B cell (primary cell): Measurements from ENCODE around the gene HSFX2. TPM values are rescaled to one million over a fixed set of nuclear protein-coding genes. Genes with fewer than 3 reads are reported as not detected.
"Not testable (repeated sequence)": the region's sequence is repeated elsewhere in the genome, so short reads cannot be mapped to it uniquely, and the experiment has no call there.

Experiments
- ATAC-seq: fragments of 200-7000 bp; cut with Tn5 transposase; one replicate; pipeline ENCODE4 v1.10.0; 2021; ENCODE audit warnings: low read depth, mild to moderate bottlenecking, moderate number of reproducible peaks, moderate library complexity
- CTCF ChIA-PET: fragments of 350-600 bp; sonication (Branson Sonifier 250); formaldehyde crosslinking; loops from one replicate; lab custom pipeline; 2021; ENCODE audit warnings: antibody characterized with exemption, inconsistent platforms; lab: Charles Lee
- POLR2A ChIA-PET: fragments of 350-600 bp; sonication (Branson Sonifier 250); formaldehyde crosslinking; loops from one replicate; lab custom pipeline; 2021; ENCODE audit warnings: antibody characterized with exemption; lab: Charles Lee
- DNase-seq: peaks from one replicate; pipeline ENCODE4 v3.0.0; 2013
- H2AFZ ChIP-seq: 2 replicates; pipeline ENCODE4 v1.6.1; 2012; ENCODE audit warnings: mild to moderate bottlenecking, low read depth, low read length; ENCODE audit not compliant: insufficient read depth, poor library complexity, severe bottlenecking
- H3K27ac ChIP-seq, 2 donors: 1 replicate in 1 of 2; 2 replicates in 1 of 2; pipeline ENCODE4 v1.5.1; 2012 to 2013; ENCODE audit warnings: low read length in 2 of 2, mild to moderate bottlenecking in 2 of 2, moderate library complexity in 1 of 2
- H3K27me3 ChIP-seq, 4 experiments: fragments of 200-600 bp in 1 of 4; sonication (generic) in 1 of 4; replicated peaks in 1 of 4; 1 replicate in 2 of 4; 2 replicates in 2 of 4; pipeline versions ENCODE4 v1.6.1 to v1.7.0; 2013 to 2016; ENCODE audit warnings: low read length in 3 of 4, mild to moderate bottlenecking in 2 of 4, mixed read lengths in 1 of 4, moderate library complexity in 1 of 4; ENCODE audit not compliant: insufficient read depth in 4 of 4, control insufficient read depth in 3 of 4; ENCODE audit errors: control extremely low read depth in 1 of 4
- H3K36me3 ChIP-seq, 2 experiments: replicated peaks in 1 of 2; 1 replicate in 1 of 2; 2 replicates in 1 of 2; pipeline versions ENCODE4 v1.6.1 to v1.7.1; 2013; ENCODE audit warnings: low read length in 1 of 2; ENCODE audit not compliant: insufficient read depth in 2 of 2, control insufficient read depth in 1 of 2; ENCODE audit errors: control extremely low read depth in 1 of 2, extremely low read depth in 1 of 2
- H3K4me1 ChIP-seq, 2 donors: fragments of 200-600 bp in 1 of 2; sonication (generic) in 1 of 2; 1 replicate in 1 of 2; 2 replicates in 1 of 2; pipeline versions ENCODE4 v1.5.1 to v1.6.1; 2013 to 2017; ENCODE audit warnings: low read length in 2 of 2; ENCODE audit not compliant: control insufficient read depth in 2 of 2, insufficient read depth in 2 of 2
- H3K4me2 ChIP-seq: replicated peaks from 2 replicates; pipeline ENCODE3; 2012; ENCODE audit warnings: mild to moderate bottlenecking, low read depth, low read length; ENCODE audit not compliant: poor library complexity, severe bottlenecking
- H3K4me3 ChIP-seq, 5 experiments: fragments of 200-600 bp in 1 of 5; sonication (generic) in 1 of 5; 1 replicate in 3 of 5; 2 replicates in 2 of 5; pipeline versions ENCODE4 v1.5.1 to v1.7.0; 2011 to 2016; ENCODE audit warnings: low read length in 4 of 5, mild to moderate bottlenecking in 4 of 5, low read depth in 2 of 5, control low read depth in 1 of 5, moderate library complexity in 1 of 5; ENCODE audit not compliant: insufficient read depth in 1 of 5; ENCODE audit errors: control extremely low read depth in 1 of 5, extremely low read depth in 1 of 5
- H3K79me2 ChIP-seq: fragments of 200-600 bp; sonication (generic); one replicate; pipeline ENCODE4 v1.6.0; 2016; ENCODE audit warnings: low read length; ENCODE audit not compliant: control insufficient read depth, insufficient read depth
- H3K9ac ChIP-seq: fragments of 200-600 bp; sonication (generic); 2 replicates; pipeline ENCODE4 v1.6.1; 2017; ENCODE audit warnings: mild to moderate bottlenecking, low read length, moderate library complexity
- H3K9me3 ChIP-seq, 3 donors: one replicate each; pipeline versions ENCODE4 v1.6.1 to v1.7.1; 2013; ENCODE audit warnings: low read length in 2 of 3; ENCODE audit not compliant: control insufficient read depth in 2 of 3, insufficient read depth in 1 of 3; ENCODE audit errors: control extremely low read depth in 1 of 3
- H4K20me1 ChIP-seq: 2 replicates; pipeline ENCODE4 v1.6.0; 2012; ENCODE audit warnings: mild to moderate bottlenecking, low read length; ENCODE audit not compliant: insufficient read depth, control insufficient read depth, poor library complexity, severe bottlenecking
- H3K27ac Mint-ChIP-seq: one replicate; pipeline ENCODE4 v1.8.0; 2021; ENCODE audit warnings: mixed read lengths
- H3K27me3 Mint-ChIP-seq: one replicate; pipeline ENCODE4 v1.8.0; 2021; ENCODE audit warnings: mixed read lengths
- H3K4me1 Mint-ChIP-seq: one replicate; pipeline ENCODE4 v1.8.0; 2021; ENCODE audit warnings: mixed read lengths
- H3K4me3 Mint-ChIP-seq: one replicate; pipeline ENCODE4 v1.8.0; 2021; ENCODE audit warnings: mixed read lengths
- H3K9me3 Mint-ChIP-seq: one replicate; pipeline ENCODE4 v1.8.0; 2022; ENCODE audit warnings: mixed read lengths; ENCODE audit not compliant: insufficient read depth
- EZH2 ChIP-seq: IDR thresholded peaks from 2 replicates; pipeline ENCODE4 v1.6.1; 2012; ENCODE audit warnings: borderline replicate concordance, low read depth, mild to moderate bottlenecking, moderate library complexity, low read length; ENCODE audit not compliant: insufficient read depth, poor library complexity, severe bottlenecking
- WGBS: methylation state at CpG from one replicate; pipeline ENCODE4 v1.1.5; 2013; ENCODE audit warnings: missing lambda C conversion rate; ENCODE audit not compliant: insufficient coverage; 5-methylcytosine and 5-hydroxymethylcytosine counted together
- intact Hi-C: fragments of 100-400 bp; cut with micrococcal nuclease; formaldehyde crosslinking; loops from one replicate; pipeline ENCODE4 v1.10.0; 2022
- polyA plus RNA-seq: library from polyadenylated mRNA; depleted of rRNA; stranded (reverse); fragments of >200 nt; gene quantifications from 2 replicates; pipeline ENCODE4 v1.2.3, GENCODE V29; 2012
- total RNA-seq, 2 donors: library from RNA; stranded (reverse); fragments of 120-200 nt in 1 of 2; gene quantifications; 1 replicate in 1 of 2; 2 replicates in 1 of 2; pipeline versions ENCODE4 v1.2.3 to v1.2.4, GENCODE V29; 2013 to 2022
- TF ChIP-seq, protein P1 (sequence below): fragments of 200-600 bp; IDR thresholded peaks from one replicate; pipeline ENCODE4 v1.8.0; 2022; ENCODE audit warnings: antibody characterized with exemption, mild to moderate bottlenecking

HSFX2 gene
- total and polyA plus RNA-seq, 2 donors (not counting 1 experiment from before 2014, with no cell fraction given) = 1.6 to 1.9 TPM

DNA sequence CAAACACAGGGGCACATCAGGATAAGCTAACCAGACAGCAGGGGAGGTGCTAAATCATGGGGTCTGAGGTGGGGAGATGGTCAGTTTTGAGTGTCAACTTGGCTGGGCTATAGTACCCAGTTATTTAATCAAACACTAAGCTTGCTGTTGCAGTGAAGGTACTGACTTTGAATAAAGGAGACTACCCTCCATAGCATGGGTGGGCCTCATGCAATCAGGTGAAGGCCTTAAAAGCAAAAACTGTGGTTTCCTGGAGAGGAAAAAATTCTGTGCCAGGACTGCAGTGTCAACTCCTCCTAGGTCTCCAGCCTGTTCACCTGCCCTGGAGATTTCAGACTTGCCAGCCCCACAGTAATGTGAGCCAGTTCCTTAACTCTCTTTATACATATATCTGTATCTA, 12.6 kb upstream of the HSFX2 start:
- H3K27ac Mint-ChIP-seq = no peak overlapping the region

DNA sequence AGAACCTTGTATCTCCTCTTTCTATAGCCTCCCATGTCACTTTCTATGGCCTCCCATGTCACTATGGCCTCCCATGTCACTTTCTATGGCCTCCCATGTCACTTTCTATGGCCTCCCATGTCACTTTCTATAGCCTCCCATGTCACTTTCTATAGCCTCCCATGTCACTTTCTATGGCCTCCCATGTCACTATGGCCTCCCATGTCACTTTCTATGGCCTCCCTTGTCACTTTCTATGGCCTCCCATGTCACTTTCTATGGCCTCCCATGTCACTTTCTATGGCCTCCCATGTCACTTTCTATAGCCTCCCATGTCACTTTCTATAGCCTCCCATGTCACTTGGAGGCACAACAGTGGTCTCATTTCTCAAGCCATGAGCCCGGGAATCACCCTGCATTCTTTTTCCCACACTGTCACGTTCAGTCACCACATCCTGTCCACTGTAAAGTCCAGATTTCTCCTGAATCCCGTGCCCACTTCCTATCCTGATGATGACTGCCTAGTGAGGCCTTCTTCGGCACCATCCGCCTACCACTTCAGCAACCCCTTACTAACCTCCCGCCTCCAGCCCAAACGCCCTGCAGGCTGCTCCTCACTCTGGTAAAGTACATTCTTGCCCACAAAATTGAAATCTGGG, 10.3 kb upstream of the HSFX2 start:
- H3K4me1 Mint-ChIP-seq, intact Hi-C loops, H3K9ac ChIP-seq, H4K20me1 ChIP-seq, H3K27ac ChIP-seq, H3K27ac Mint-ChIP-seq, H2AFZ ChIP-seq, H3K4me1 ChIP-seq, H3K9me3 Mint-ChIP-seq, H3K4me3 Mint-ChIP-seq, H3K4me3 ChIP-seq, H3K9me3 ChIP-seq, ATAC-seq, H3K27me3 ChIP-seq, H3K27me3 Mint-ChIP-seq, DNase-seq, POLR2A ChIA-PET, H3K4me2 ChIP-seq, H3K79me2 ChIP-seq: not testable (repeated sequence)
- peaks cover 0 to 22% of the 10 kb centered on the region in 2 experiments for H3K36me3 ChIP-seq
- CTCF ChIA-PET = interaction anchor here (1.0 kb wide), 1 partner anchor 93 kb away, joined by 3 read pairs; no protein-coding TSS in a partner anchor
- 100% methylated on average over 3 of the region's 7 CpGs for WGBS

More for the DNA sequence above, 12.6 kb upstream of the HSFX2 start:
- Histone ChIP-seq H3K27me3 (no peaks in the 10 kb centered on the region), H3K27ac (no peak overlapping the region), H3K4me2 (no peak overlapping the region), H3K4me1 (no peaks in the 10 kb centered on the region), H3K79me2 (no peaks in the 10 kb centered on the region), H3K9ac (no peak overlapping the region), H2AFZ (no peak overlapping the region), H3K4me3 (no peak overlapping the region), H3K9me3 (no peaks in the 10 kb centered on the region), H3K36me3 (peaks cover 0 to 22% of the 10 kb centered on the region in 2 experiments), H4K20me1 (no peaks in the 10 kb centered on the region)
- ATAC-seq (no peak), DNase-seq (no peak)
- ChIA-PET POLR2A (no interaction called here), CTCF (no interaction called here)
- TF ChIP-seq EZH2 = no peak
- TF ChIP-seq, protein P1, sequence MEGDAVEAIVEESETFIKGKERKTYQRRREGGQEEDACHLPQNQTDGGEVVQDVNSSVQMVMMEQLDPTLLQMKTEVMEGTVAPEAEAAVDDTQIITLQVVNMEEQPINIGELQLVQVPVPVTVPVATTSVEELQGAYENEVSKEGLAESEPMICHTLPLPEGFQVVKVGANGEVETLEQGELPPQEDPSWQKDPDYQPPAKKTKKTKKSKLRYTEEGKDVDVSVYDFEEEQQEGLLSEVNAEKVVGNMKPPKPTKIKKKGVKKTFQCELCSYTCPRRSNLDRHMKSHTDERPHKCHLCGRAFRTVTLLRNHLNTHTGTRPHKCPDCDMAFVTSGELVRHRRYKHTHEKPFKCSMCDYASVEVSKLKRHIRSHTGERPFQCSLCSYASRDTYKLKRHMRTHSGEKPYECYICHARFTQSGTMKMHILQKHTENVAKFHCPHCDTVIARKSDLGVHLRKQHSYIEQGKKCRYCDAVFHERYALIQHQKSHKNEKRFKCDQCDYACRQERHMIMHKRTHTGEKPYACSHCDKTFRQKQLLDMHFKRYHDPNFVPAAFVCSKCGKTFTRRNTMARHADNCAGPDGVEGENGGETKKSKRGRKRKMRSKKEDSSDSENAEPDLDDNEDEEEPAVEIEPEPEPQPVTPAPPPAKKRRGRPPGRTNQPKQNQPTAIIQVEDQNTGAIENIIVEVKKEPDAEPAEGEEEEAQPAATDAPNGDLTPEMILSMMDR = no peak
- H3K4me3 Mint-ChIP-seq = no peak overlapping the region
- H3K27me3 Mint-ChIP-seq = no peaks in the 10 kb centered on the region
- H3K4me1 Mint-ChIP-seq = no peaks in the 10 kb centered on the region
- intact Hi-C loops = no loop called here
- H3K9me3 Mint-ChIP-seq = no peaks in the 10 kb centered on the region

DNA sequence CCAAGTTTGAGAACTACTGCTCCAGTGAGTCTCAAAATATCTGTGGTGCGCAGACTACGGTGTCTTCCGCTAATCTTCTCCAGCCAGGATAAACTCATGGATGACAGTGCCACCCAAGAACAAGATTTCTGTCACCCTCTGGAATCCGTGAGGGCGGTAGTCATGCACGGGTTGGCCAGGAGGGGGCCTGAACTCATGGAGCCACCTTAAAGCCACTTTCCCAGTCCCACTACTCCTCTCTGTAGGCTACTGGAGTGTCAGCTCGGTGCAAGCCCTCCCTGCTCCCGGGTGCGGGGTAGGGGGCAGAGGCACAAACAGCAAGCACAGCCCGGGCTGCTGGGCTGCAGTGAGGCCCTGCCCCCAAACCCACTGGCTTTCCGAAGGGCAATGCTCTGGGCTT, 3.5 kb upstream of the HSFX2 start:
- H3K9ac ChIP-seq, POLR2A ChIA-PET, H3K9me3 Mint-ChIP-seq, intact Hi-C loops, H3K27me3 ChIP-seq, H4K20me1 ChIP-seq, H3K27me3 Mint-ChIP-seq, DNase-seq, H3K4me1 Mint-ChIP-seq, ATAC-seq, H3K4me2 ChIP-seq, H3K79me2 ChIP-seq, H3K27ac Mint-ChIP-seq, H3K36me3 ChIP-seq, H3K4me1 ChIP-seq, H3K27ac ChIP-seq, CTCF ChIA-PET, H2AFZ ChIP-seq, H3K4me3 Mint-ChIP-seq, H3K9me3 ChIP-seq, H3K4me3 ChIP-seq: not testable (repeated sequence)
- WGBS = no CpG with 5 or more reads among the region's 11 CpGs
